Measurements from ENCODE around the gene FHOD3. TPM values are rescaled to one million over a fixed set of nuclear protein-coding genes. Genes with fewer than 3 reads are reported as not detected.

Gene FHOD3
- total and polyA plus RNA-seq, 4 donors: 0.57 to 1.3 (median 1.2) TPM; not detected in 1

DNA sequence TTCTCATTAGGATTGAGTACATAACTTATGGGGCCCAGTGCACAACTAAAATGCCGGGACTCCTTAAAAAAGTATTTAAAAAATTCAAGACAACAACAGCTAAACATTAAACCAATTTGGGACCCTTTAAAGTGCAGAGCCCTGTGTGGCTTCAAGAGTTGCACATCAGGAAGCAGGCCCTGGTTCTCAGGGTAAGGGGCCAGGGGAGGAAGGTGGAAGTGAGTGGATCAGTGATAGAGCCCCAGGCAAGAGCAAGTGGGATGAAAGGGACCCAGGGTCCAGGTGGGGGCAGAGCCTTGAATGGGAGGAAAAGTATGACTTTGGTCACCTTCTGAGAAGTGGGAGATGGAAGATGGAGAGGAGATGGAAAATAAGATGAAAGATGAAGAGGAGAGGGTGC is 2.3 kb upstream of the FHOD3 start:
- no peak overlapping the region for H3K27ac ChIP-seq (ENCODE audit: low read depth in 1 of 2, low read length in 2 of 2)
- no peaks in the 10 kb centered on the region for H3K9me3 ChIP-seq (ENCODE audit: control insufficient read depth in 4 of 4, low read length in 3 of 4)
- DNase-seq (ENCODE audit: low spot score): no peak
- peaks cover 0 to 12% (median 2%) of the 10 kb centered on the region in 4 donors for H3K27me3 ChIP-seq (ENCODE audit: control insufficient read depth in 4 of 4, insufficient read depth in 4 of 4, low read length in 3 of 4)
- H3K9ac ChIP-seq (ENCODE audit: low read depth in 1 of 2, low read length in 2 of 2): no peak overlapping the region
- peaks cover 5 to 19% (median 12%) of the 10 kb centered on the region in 4 donors for H3K4me1 ChIP-seq (ENCODE audit: control insufficient read depth in 4 of 4, insufficient read depth in 4 of 4, low read length in 3 of 4)
- TF ChIP-seq EGR1 (IDR thresholded peaks at IDR 0.05; ENCODE audit: low read depth in 2 of 2): no peak
- H3K4me3 ChIP-seq (ENCODE audit: low read depth in 1 of 3, low read length in 3 of 3): no peak overlapping the region
- WGBS: 92% methylated on average over 1 of the region's 1 CpG
- H3K36me3 ChIP-seq (ENCODE audit: control insufficient read depth in 4 of 4, insufficient read depth in 3 of 4, low read depth in 1 of 4, low read length in 3 of 4): no peaks in the 10 kb centered on the region

DNA sequence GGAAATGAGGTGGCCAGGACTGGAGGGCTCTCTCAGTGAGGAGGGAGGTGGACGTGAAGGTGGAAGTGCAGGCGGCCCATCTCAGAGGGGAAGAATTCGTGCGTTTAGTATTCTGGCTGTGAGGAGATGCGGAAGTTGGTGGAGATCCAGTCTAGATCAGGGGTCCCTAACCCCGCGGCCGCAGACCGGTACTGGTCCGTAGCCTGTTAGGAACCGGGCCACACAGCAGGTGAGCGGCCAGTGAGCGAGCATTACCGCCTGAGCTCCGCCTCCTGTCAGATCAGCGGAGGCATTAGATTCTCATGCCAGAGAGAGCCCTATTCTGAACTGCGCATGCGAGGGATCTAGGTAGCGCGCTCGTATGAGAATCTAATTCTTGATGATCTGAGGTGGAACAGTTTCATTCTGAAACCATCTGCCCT is 1.6 kb upstream of the FHOD3 start:
- Histone ChIP-seq H3K36me3 (ENCODE audit: control insufficient read depth in 4 of 4, insufficient read depth in 3 of 4, low read depth in 1 of 4, low read length in 3 of 4) (no peaks in the 10 kb centered on the region), H3K4me3 (ENCODE audit: low read depth in 1 of 3, low read length in 3 of 3) (no peak overlapping the region), H3K27ac (ENCODE audit: low read depth in 1 of 2, low read length in 2 of 2) (no peak overlapping the region), H3K27me3 (ENCODE audit: control insufficient read depth in 4 of 4, insufficient read depth in 4 of 4, low read length in 3 of 4) (peaks cover 0 to 12% (median 2%) of the 10 kb centered on the region in 4 donors), H3K9me3 (ENCODE audit: control insufficient read depth in 4 of 4, low read length in 3 of 4) (no peaks in the 10 kb centered on the region), H3K4me1 (ENCODE audit: control insufficient read depth in 4 of 4, insufficient read depth in 4 of 4, low read length in 3 of 4) (peaks cover 5 to 19% (median 12%) of the 10 kb centered on the region in 4 donors), H3K9ac (ENCODE audit: low read depth in 1 of 2, low read length in 2 of 2) (no peak overlapping the region)
- no peak for DNase-seq (ENCODE audit: low spot score)
- WGBS: 47% methylated on average over 21 of the region's 21 CpGs
- TF ChIP-seq TAF1 (conservative IDR thresholded peaks at IDR 0.05) (no peak), NR2F2 (IDR thresholded peaks at IDR 0.05) (no peak), SP1 (IDR thresholded peaks at IDR 0.05) (no peak), RXRA (IDR thresholded peaks at IDR 0.05) (no peak), FOXA1 (IDR thresholded peaks at IDR 0.05) (no peak), EGR1 (IDR thresholded peaks at IDR 0.05; ENCODE audit: low read depth in 2 of 2) (no peak)
- TF ChIP-seq, protein P1, sequence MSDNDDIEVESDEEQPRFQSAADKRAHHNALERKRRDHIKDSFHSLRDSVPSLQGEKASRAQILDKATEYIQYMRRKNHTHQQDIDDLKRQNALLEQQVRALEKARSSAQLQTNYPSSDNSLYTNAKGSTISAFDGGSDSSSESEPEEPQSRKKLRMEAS (IDR thresholded peaks at IDR 0.05): no peak

- Histone ChIP-seq H3K4me3 (ENCODE audit: low read depth in 1 of 3, low read length in 3 of 3) (peak overlapping the region in 2 of 3 donors; percentile 41 to 63), H3K4me1 (ENCODE audit: control insufficient read depth in 4 of 4, insufficient read depth in 4 of 4, low read length in 3 of 4) (peaks cover 5 to 19% (median 12%) of the 10 kb centered on the region in 4 donors), H3K9ac (ENCODE audit: low read depth in 1 of 2, low read length in 2 of 2) (no peak overlapping the region), H3K27ac (ENCODE audit: low read depth in 1 of 2, low read length in 2 of 2) (peak overlapping the region; percentile 19 to 43), H3K36me3 (ENCODE audit: control insufficient read depth in 4 of 4, insufficient read depth in 3 of 4, low read depth in 1 of 4, low read length in 3 of 4) (no peaks in the 10 kb centered on the region), H3K27me3 (ENCODE audit: control insufficient read depth in 4 of 4, insufficient read depth in 4 of 4, low read length in 3 of 4) (peaks cover 0 to 13% (median 2%) of the 10 kb centered on the region in 4 donors), H3K9me3 (ENCODE audit: control insufficient read depth in 4 of 4, low read length in 3 of 4) (no peaks in the 10 kb centered on the region)
- TF ChIP-seq HNF4A (conservative IDR thresholded peaks at IDR 0.05) (no peak), FOXA1 (IDR thresholded peaks at IDR 0.05) (no peak), RAD21 (IDR thresholded peaks at IDR 0.05) (peak; percentile 52 to 60), RXRA (IDR thresholded peaks at IDR 0.05) (no peak), CTCF (IDR thresholded peaks at IDR 0.05; ENCODE audit: low read depth, low read length, missing input control) (peak; percentile 16)
- TF ChIP-seq, protein P2, sequence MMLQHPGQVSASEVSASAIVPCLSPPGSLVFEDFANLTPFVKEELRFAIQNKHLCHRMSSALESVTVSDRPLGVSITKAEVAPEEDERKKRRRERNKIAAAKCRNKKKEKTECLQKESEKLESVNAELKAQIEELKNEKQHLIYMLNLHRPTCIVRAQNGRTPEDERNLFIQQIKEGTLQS (IDR thresholded peaks at IDR 0.05): no peak
- DNase-seq (ENCODE audit: low spot score): peak; percentile 53
- 2% methylated on average over 47 of the region's 47 CpGs for WGBS
Observed at GRCh38 chr18:36296650-36297416, 680 bp upstream of the FHOD3 start.
